Activated T-helper 1 cell treated with Interleukin-2 at 50 U/mL for 16 hours (primary cell): Measurements from ENCODE around the gene ZSCAN31.

ENCODE experiments used
- DNase-seq: peaks from one replicate; pipeline ENCODE4 v3.0.0-alpha.2; 2020; ENCODE audit warnings: low read depth

ZSCAN31 gene

DNA sequence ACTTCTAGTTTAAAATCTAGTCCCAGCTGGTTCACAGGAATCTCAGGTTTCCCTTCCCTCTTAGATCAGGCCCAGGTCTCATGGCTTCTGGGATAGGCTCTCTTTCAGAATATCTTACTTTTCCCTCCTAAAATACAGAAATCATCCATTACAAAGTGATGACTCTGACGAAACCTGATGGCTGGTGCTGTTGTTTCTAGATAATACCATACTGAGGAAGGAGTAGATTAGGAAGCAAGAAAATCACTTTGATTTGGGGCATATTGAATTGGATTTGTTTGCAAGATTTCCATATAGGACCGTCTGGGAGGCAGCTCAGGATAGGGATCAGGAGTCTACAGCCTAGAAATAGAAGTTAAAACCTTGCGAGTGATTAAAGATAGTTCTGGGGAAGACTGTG is 17.4 kb upstream of the ZSCAN31 start:
- DNase-seq = no peak

- no peak for DNase-seq
Measured at GRCh38 chr6:28351493-28351925, 15.6 kb upstream of the ZSCAN31 start.

GRCh38 chr6:28351087-28351486 is 15.1 kb upstream of the ZSCAN31 start:
- no peak for DNase-seq

GRCh38 chr6:28349892-28350737 is 14.2 kb upstream of the ZSCAN31 start, which contains the start of gene ZKSCAN3:
Gene ZKSCAN3, plus strand, starts transcription at chr6:28349947. Its CDS starts 9,640 bp downstream, at chr6:28359587.
- peak; percentile 72 for DNase-seq

- no peak for DNase-seq
Measured at GRCh38 chr6:28349344-28349891, 13.5 kb upstream of the ZSCAN31 start.

- no peak for DNase-seq
Measured at GRCh38 chr6:28347119-28347518, 11.2 kb upstream of the ZSCAN31 start.

DNA sequence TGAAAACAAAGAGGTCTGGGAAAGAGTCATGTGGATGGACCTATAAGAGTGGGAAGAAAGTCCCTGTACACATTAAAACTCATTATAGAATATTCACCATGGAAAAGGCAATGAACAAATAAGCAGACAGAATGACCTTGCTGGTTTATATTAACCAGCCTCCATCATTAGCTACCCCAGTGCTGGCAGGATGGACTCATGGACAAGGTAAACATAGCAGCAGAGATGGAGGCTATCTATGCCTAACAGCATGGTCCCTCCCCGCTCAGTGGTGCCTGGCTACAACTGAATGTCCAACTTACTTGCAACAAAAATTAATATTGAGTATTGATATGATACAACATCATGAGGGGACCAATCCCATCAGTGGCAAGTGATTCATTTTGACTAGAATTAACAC is 9.3 kb upstream of the ZSCAN31 start:
- no peak for DNase-seq

GRCh38 chr6:28343898-28344677 is 8.1 kb upstream of the ZSCAN31 start:
- no peak for DNase-seq

DNA sequence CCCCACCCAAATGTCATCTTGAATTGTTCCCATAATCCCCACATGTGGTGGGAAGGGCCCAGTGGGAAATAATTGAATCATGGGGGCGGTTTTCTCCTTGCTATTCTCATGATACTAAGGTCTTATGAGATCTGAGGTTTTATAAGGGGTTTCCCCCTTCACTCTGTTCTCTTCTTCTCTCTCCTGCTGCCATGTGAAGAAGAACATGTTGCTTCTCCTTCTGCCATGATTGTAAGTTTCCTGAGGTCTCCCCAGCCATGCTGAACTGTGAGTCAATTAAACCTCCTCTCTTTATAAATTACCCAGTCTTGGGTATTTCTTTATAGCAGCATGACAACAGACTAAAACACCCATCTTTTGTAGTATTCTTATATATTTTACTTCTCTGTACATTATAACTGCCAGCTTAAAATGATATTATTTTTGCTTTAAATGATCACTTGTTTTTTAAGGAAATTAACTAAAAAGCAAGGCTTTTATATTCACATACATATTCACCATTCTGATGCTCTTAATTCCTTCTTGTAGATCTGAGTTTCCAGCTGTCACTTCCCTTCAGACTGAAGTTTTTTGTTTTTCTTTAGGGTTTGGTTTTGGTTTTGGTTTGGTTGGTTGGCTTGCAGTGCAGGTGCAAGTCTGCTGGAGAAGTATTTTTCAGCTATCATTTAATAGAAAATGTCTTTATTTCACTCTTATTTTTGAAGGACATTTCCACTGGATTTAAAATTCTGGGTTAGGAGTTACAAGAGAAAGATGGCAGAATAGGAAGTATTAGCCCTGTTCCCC is 4.6 kb upstream of the ZSCAN31 start:
- no peak for DNase-seq

DNA sequence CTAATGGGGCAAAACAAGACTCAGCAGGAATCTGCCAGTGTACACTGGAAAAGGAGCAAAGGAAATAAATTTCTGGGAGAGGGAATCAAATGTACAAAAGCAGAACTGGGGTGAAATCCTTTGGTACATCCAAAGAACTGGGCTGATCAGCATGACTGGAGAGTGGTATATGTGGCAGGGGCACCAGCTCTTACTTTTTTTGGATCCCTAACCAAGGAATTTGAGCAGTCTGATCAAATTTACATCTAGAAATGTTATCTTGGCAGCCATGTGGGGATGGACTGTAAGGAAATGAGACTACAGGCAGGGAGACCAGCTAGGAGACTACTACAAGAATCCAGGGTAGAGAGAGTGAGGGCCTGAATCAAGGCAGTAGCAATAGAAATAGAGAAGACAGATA is 1.2 kb upstream of the ZSCAN31 start:
- no peak for DNase-seq

DNA sequence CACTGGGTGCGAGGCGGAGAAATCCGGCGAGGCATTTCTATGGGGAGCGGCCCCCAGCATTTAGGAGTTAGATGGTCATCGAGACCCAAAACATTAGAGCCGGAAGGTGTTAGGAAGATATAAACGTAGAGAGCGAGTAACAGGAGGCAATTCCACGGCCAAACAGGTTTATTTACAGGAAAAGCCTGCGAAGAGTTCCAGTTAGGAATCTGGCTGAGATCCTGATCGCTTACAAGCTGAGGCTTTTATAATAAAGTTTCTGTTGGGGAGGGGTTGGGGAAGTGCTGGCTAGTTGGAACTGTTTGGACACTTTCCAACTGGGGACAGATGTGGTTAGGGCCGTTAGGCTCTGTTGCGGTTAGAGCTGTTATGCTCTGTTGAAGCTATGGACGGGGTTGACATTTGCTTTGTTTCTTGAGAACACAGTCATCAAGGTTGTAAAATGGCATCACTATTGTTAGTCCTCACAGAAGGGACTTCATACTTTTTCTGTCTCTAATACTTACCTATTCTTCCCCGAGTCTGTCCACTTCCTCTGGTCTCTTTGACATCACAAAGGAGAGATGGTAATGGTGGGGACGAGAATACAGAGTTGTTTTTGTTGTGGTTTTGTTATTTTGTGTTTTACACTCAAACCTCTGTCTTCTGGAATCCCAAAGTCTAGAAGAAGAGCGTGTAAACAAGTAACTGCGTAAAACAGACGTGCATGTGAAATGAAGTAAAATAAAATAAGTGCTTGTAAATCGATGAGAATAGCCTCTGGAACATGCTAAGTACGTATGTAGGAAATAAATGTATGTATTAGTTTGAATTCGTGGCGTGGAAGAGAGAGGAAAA is 554 bp upstream of the ZSCAN31 start:
- no peak for DNase-seq

DNA sequence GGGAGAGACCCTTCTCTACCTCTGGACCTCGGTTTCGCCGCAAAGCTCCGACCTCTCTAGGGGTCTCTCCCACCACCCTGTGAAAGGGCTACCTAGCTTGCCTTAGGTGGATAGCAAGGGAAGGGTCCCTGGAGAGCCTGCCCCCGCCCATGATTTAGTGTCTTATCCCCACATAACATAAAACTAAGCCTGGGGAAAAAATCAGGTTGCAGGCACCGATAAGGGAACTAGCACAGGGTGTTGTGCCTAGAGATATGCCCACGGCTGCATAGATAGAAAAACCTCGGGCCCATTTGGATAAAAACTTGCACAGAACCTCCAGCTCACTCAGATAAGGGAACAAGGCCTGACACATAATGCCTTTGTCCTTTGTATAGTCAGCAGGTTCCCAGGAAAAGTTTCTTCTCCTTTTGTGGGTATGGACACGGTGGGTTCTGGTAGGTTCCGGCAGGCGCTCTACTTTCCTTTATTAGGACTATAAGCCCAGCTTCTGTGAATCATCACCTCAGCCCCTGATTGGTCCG is 846 bp downstream of the ZSCAN31 start:
- no peak for DNase-seq

GRCh38 chr6:28334286-28335039 is 1.5 kb downstream of the ZSCAN31 start:
- DNase-seq = no peak

DNA sequence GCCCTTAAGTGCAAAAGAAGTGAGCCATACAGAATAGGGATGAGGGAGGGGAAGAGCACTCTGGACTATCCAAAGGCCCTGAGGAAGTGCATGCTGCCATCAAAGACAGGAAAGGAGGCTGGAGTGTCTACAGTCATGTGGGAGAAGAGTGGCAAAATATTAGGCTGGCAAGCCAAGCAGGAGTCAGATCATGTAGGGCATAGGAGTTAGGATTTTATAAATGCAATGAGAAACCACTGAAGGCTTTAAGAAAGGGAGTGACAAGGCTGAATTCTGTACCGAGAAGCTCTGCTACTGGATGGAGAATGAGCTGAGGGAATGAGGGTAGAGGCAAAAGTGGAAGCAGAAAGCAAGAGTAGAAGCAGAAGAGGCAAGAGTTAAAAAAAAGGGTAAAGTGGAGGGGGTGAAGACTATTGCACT is 2.3 kb downstream of the ZSCAN31 start:
- no peak for DNase-seq

DNA sequence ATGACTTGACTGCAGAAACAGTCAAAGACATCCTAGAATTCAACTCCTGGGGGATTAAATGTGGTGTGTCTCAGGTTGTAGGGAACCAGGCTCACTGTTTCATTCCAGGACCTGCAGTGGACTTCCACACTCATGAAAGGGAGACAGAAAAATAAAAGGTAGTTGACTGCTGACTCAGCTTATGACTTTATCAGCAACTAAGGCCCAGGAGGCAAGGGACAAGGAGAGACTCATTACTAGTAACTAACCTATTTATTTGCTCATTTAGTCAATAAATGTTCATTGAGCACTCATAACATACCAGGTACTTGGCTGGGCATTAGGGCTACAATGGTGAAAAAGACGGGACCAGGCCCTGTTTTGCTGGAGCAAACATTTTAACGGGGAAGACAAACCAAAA is 2.9 kb downstream of the ZSCAN31 start:
- DNase-seq = no peak

- DNase-seq = no peak
Measured at GRCh38 chr6:28330041-28330440, 5.9 kb downstream of the ZSCAN31 start.

GRCh38 chr6:28326371-28326948 is 9.5 kb downstream of the ZSCAN31 start:
- DNase-seq = no peak

DNA sequence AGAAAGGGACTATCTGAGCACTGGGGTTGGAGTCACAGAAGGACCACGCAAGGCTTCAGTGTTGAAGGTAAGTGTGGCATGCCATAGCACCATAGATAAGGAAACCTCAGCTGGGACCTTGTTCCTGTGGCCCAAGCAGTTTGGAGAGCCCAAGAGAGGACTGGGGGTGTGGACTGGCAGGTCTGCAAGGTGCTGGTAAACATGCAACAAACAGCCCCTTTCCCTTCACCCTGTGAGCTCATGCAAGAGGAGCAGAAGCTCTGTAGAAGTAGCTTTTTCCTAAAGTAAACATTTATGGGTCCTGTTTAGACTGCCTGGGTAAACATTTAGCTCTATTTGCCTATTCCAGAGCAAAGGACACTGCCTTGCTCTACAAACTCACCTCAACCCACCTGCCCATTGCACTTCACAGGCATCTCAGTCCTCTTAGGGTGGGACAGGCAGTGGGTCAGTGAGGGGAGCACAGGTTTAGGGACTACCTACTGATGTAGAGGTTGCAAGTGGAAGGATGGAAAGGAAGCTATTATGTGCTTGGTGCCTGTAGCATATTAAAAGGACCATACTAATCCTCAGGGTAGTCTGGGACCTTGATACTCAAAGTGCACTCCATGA is 12.0 kb downstream of the ZSCAN31 start:
- DNase-seq = no peak

GRCh38 chr6:28322661-28323060 is 13.3 kb downstream of the ZSCAN31 start:
- no peak for DNase-seq
